AG09319 (cell line): ENCODE results near the gene PYCR2.

ENCODE experiments used
- DNase-seq: peaks from one replicate; pipeline ENCODE4 v3.0.0-alpha.2; 2010; ENCODE audit warnings: low read depth; ENCODE audit errors: extremely low read depth
- CTCF ChIP-seq: IDR thresholded peaks from 2 replicates; pipeline ENCODE4 v1.5.1; 2011; ENCODE audit warnings: low read depth, mild to moderate bottlenecking, inconsistent platforms, low read length, moderate library complexity

PYCR2 gene

GRCh38 chr1:225921734-225922709, 2.0 kb downstream of the PYCR2 start:
- no peak for TF ChIP-seq CTCF
- DNase-seq, result no peak

- DNase-seq, result peak; percentile 71
These were observed 4.1 kb downstream of the PYCR2 start for GRCh38 chr1:225919906-225920305.

GRCh38 chr1:225918280-225918679, 5.8 kb downstream of the PYCR2 start:
- no peak for DNase-seq
- no peak for TF ChIP-seq CTCF

More at GRCh38 chr1:225919906-225920305, 4.1 kb downstream of the PYCR2 start:
- TF ChIP-seq CTCF, result no peak

GRCh38 chr1:225917536-225917935, 6.5 kb downstream of the PYCR2 start:
- TF ChIP-seq CTCF, result no peak
- no peak for DNase-seq

- DNase-seq, result no peak
- no peak for TF ChIP-seq CTCF
These were observed 6.9 kb downstream of the PYCR2 start for GRCh38 chr1:225917101-225917500.

GRCh38 chr1:225915538-225915991, 8.5 kb downstream of the PYCR2 start:
- no peak for TF ChIP-seq CTCF
- DNase-seq, result no peak

GRCh38 chr1:225914947-225915346, 9.1 kb downstream of the PYCR2 start:
- DNase-seq, result no peak

More at GRCh38 chr1:225914947-225915346, 9.1 kb downstream of the PYCR2 start:
- TF ChIP-seq CTCF, result no peak
